Measurements from ENCODE around the gene PLCD3. TPM values are rescaled to one million over a fixed set of nuclear protein-coding genes. Genes with fewer than 3 reads are reported as not detected.

Gene PLCD3
- total RNA-seq, 2 experiments from 2014 or later, result 4.2 to 4.9 TPM

DNA sequence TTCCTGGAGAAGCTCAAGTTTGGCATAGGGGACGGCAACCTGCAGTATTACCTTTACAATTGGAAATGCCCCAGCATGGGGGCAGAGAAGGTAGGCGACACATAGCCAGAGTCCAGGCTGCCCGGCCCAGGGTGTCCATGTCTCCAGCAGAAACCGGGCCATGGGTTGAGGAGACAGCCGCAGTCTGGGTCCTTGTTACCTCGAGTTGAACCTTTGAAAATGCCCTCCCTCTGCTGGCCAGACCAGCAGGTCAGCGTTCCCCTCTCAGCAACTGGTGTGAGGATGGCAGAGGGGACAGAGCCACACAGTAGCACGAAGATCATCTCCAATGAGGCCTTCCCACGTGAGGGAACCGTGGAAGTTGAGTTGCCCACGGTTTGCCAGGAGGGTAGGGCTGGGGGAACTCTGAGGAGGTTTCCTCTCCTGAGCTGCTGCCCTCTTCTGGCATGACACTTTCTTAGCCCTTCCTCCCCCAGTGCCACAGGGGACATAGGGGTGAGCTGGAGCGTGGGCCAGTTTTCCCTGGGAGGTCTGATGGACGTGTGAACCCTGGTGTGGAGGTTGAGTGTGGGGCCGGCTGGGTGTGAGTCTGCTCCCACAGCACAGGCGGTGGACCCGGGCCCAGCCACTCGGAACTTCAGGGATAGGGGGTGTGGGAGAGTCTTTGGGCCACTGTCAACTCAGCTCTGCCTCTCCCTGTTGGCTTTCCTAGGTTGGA lies 27.2 kb downstream of the PLCD3 start:
- H3K4me3 Mint-ChIP-seq, result no peak overlapping the region
- H3K27me3 Mint-ChIP-seq, result no peaks in the 10 kb centered on the region
- peaks cover 20% of the 10 kb centered on the region for H3K36me3 Mint-ChIP-seq
- POLR2A ChIA-PET, result interaction anchor here (1.0 kb wide), 1 partner anchor 56 kb away, joined by 4 read pairs; the partner anchor contains the start of gene HEXIM2
- DNase-seq (no peak), ATAC-seq (ENCODE audit: low read depth) (no peak)
- no peaks in the 10 kb centered on the region for H3K9me3 Mint-ChIP-seq
- H3K4me1 Mint-ChIP-seq, result no peaks in the 10 kb centered on the region
- H3K27ac Mint-ChIP-seq, result no peak overlapping the region

GRCh38 chr17:45104497-45104896 lies 27.8 kb downstream of the PLCD3 start:
- H3K9me3 Mint-ChIP-seq, result no peaks in the 10 kb centered on the region
- H3K4me3 Mint-ChIP-seq, result no peak overlapping the region
- ATAC-seq (ENCODE audit: low read depth), result no peak
- no peak for DNase-seq
- peaks cover 20% of the 10 kb centered on the region for H3K36me3 Mint-ChIP-seq
- POLR2A ChIA-PET, result no interaction called here
- H3K27ac Mint-ChIP-seq, result no peak overlapping the region
- no peaks in the 10 kb centered on the region for H3K4me1 Mint-ChIP-seq
- H3K27me3 Mint-ChIP-seq, result no peaks in the 10 kb centered on the region

- Mint-ChIP-seq H3K4me3 (no peak overlapping the region), H3K4me1 (no peaks in the 10 kb centered on the region), H3K27me3 (no peaks in the 10 kb centered on the region), H3K9me3 (no peaks in the 10 kb centered on the region), H3K27ac (no peak overlapping the region), H3K36me3 (peaks cover 22% of the 10 kb centered on the region)
- POLR2A ChIA-PET, result no interaction called here
- ATAC-seq (ENCODE audit: low read depth) (no peak), DNase-seq (no peak)
Observed at GRCh38 chr17:45104029-45104428, 28.3 kb downstream of the PLCD3 start.

- ATAC-seq (ENCODE audit: low read depth), result no peak
- Mint-ChIP-seq H3K4me3 (no peak overlapping the region), H3K9me3 (no peaks in the 10 kb centered on the region), H3K4me1 (no peaks in the 10 kb centered on the region), H3K36me3 (peaks cover 22% of the 10 kb centered on the region), H3K27me3 (no peaks in the 10 kb centered on the region), H3K27ac (no peak overlapping the region)
- DNase-seq, result no peak
- POLR2A ChIA-PET, result no interaction called here
Observed at GRCh38 chr17:45103269-45103795, 29.0 kb downstream of the PLCD3 start.

DNA sequence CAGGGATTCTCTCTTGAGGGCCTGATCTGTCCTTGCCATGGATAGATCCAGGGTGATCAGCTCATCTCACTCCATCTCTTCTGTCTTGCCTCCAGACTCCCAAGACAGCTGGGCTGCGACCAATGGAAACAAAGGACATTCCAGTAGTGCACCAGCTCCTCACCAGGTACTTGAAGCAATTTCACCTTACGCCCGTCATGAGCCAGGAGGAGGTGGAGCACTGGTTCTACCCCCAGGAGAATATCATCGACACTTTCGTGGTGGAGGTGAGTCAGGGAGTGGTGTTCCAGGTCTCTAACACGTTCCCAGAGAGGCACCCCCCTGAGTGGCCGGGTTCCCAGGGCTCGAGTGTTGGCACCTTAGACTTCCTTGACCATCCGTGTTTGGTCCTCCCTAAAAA lies 29.5 kb downstream of the PLCD3 start:
- DNase-seq (no peak), ATAC-seq (ENCODE audit: low read depth) (no peak)
- no peak overlapping the region for H3K27ac Mint-ChIP-seq
- H3K27me3 Mint-ChIP-seq, result no peaks in the 10 kb centered on the region
- H3K4me1 Mint-ChIP-seq, result no peaks in the 10 kb centered on the region
- H3K36me3 Mint-ChIP-seq, result peaks cover 26% of the 10 kb centered on the region
- no peak overlapping the region for H3K4me3 Mint-ChIP-seq
- POLR2A ChIA-PET, result no interaction called here
- no peaks in the 10 kb centered on the region for H3K9me3 Mint-ChIP-seq

GRCh38 chr17:45101883-45102811 lies 30.2 kb downstream of the PLCD3 start:
- POLR2A ChIA-PET, result no interaction called here
- Mint-ChIP-seq H3K9me3 (no peaks in the 10 kb centered on the region), H3K27ac (no peak overlapping the region), H3K4me3 (no peak overlapping the region), H3K4me1 (no peaks in the 10 kb centered on the region), H3K27me3 (no peaks in the 10 kb centered on the region), H3K36me3 (peaks cover 27% of the 10 kb centered on the region)
- ATAC-seq (ENCODE audit: low read depth) (no peak), DNase-seq (no peak)

DNA sequence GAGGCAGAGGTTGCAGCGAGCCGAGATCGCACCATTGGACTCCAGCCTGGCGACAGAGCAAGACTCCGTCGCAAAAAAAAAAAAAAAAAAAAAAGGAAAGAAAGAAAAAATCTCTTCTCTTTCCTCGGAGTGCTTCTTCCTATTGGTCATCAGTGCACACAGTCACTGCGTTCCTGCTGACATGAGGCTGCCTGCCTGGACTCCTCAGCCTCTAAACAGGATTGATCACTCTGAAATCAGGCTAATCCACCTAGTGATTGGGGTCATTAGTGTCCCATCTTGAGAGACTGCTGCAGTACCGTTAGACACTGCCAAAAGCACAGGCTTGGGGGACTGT lies 30.8 kb downstream of the PLCD3 start:
- Mint-ChIP-seq H3K27ac (no peak overlapping the region), H3K4me1 (no peaks in the 10 kb centered on the region), H3K27me3 (no peaks in the 10 kb centered on the region), H3K4me3 (no peak overlapping the region), H3K9me3 (no peaks in the 10 kb centered on the region), H3K36me3 (peaks cover 29% of the 10 kb centered on the region)
- DNase-seq, result no peak
- POLR2A ChIA-PET, result no interaction called here
- ATAC-seq (ENCODE audit: low read depth), result no peak

GRCh38 chr17:45098869-45099616 lies 33.3 kb downstream of the PLCD3 start:
- DNase-seq (peak; percentile 82), ATAC-seq (ENCODE audit: low read depth) (peak; percentile 85)
- Mint-ChIP-seq H3K4me1 (no peaks in the 10 kb centered on the region), H3K4me3 (no peak overlapping the region), H3K27ac (no peak overlapping the region), H3K9me3 (no peaks in the 10 kb centered on the region), H3K27me3 (no peaks in the 10 kb centered on the region), H3K36me3 (peaks cover 31% of the 10 kb centered on the region)
- POLR2A ChIA-PET, result interaction anchor here (0.8 kb wide), 1 partner anchor 38 kb away, joined by 3 read pairs; the partner anchor contains the start of gene NMT1

DNA sequence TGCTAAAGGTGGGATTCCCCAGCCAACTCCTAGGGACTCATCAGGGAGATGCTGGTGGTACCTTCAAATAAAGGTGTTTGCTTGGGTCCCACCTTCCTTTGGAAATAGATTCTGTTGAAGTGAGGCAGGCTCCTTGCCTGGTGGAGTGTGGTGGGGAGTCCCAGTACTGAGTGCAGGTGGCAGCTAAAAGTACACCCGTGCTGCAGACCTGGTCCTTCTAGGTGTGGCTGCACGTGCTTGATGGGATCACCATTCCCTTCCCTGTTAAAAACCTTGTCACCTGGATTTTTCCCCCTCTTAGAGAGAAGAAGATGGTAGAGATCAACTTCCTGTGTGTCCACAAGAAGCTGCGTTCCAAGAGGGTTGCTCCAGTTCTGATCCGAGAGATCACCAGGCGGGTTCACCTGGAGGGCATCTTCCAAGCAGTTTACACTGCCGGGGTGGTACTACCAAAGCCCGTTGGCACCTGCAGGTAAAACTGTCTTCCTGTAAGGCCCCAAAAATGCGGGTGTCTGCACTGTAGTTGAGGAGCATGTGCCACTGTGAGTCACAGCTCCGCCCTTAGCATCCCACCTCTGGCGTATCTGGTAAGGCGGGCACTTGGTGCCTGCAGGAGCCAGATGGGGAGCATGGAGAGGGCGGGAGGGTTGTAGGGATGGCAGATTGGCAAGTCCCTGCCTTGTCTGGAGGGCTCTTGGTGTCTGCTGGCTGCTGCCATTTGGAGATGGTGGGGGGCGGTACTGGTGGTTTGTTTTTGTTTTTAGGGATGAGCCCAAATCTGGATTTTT lies 34.0 kb downstream of the PLCD3 start:
- no peak overlapping the region for H3K4me3 Mint-ChIP-seq
- POLR2A ChIA-PET, result interaction anchor here (1.0 kb wide), 1 partner anchor 48 kb away, joined by 3 read pairs; no protein-coding TSS in a partner anchor
- H3K4me1 Mint-ChIP-seq, result no peaks in the 10 kb centered on the region
- H3K27me3 Mint-ChIP-seq, result no peaks in the 10 kb centered on the region
- DNase-seq (no peak), ATAC-seq (ENCODE audit: low read depth) (no peak)
- peaks cover 28% of the 10 kb centered on the region for H3K36me3 Mint-ChIP-seq
- no peak overlapping the region for H3K27ac Mint-ChIP-seq
- H3K9me3 Mint-ChIP-seq, result no peaks in the 10 kb centered on the region

- Mint-ChIP-seq H3K4me3 (no peak overlapping the region), H3K27me3 (no peaks in the 10 kb centered on the region), H3K4me1 (no peaks in the 10 kb centered on the region), H3K36me3 (peaks cover 22% of the 10 kb centered on the region), H3K9me3 (no peaks in the 10 kb centered on the region), H3K27ac (no peak overlapping the region)
- DNase-seq, result no peak
- ATAC-seq (ENCODE audit: low read depth), result no peak
- POLR2A ChIA-PET, result no interaction called here
Observed at GRCh38 chr17:45096926-45097325, 35.4 kb downstream of the PLCD3 start.

GRCh38 chr17:45096141-45096540 lies 36.2 kb downstream of the PLCD3 start:
- no peaks in the 10 kb centered on the region for H3K27me3 Mint-ChIP-seq
- H3K27ac Mint-ChIP-seq, result peak overlapping the region; percentile 23
- H3K36me3 Mint-ChIP-seq, result peaks cover 21% of the 10 kb centered on the region
- no peak for DNase-seq
- ATAC-seq (ENCODE audit: low read depth), result no peak
- no peak overlapping the region for H3K4me3 Mint-ChIP-seq
- no peaks in the 10 kb centered on the region for H3K9me3 Mint-ChIP-seq
- POLR2A ChIA-PET, result no interaction called here
- H3K4me1 Mint-ChIP-seq, result no peaks in the 10 kb centered on the region

DNA sequence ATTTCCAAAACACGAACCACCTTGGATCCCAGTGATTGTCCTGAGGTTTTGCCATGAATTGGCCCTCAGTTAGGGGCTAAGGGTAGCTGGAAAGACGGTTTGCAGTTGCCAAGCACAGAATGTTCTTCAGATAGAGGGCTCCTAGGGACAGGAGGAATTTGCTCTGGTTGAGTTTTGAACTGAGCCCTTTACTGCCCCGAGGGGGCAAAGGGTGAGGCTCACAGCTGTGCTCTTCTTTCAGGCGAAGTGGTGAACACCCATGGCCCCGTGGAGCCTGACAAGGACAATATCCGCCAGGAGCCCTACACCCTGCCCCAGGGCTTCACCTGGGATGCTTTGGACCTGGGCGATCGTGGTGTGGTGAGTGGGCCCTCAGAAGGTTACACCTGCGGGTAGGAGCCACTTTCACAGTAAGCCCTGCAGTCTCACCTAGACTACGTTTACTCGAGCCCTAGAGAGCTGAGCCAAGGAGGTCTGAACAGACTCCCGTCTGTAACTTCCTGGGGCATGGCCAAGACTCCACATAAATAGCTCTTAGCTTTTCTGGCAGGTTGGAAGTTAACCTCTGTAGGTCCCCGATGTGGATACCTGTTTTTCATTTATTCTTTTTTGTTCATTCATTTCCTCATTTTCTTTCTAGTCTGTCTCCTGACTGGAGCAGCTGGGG lies 38.7 kb downstream of the PLCD3 start:
- no peaks in the 10 kb centered on the region for H3K9me3 Mint-ChIP-seq
- ATAC-seq (ENCODE audit: low read depth), result no peak
- peaks cover 23% of the 10 kb centered on the region for H3K36me3 Mint-ChIP-seq
- H3K27me3 Mint-ChIP-seq, result no peaks in the 10 kb centered on the region
- POLR2A ChIA-PET, result interaction anchor here (0.6 kb wide), 1 partner anchor 364 kb away, joined by 3 read pairs; no protein-coding TSS in a partner anchor
- H3K4me3 Mint-ChIP-seq, result no peak overlapping the region
- peaks cover 3% of the 10 kb centered on the region for H3K4me1 Mint-ChIP-seq
- DNase-seq, result no peak
- no peak overlapping the region for H3K27ac Mint-ChIP-seq
